HUES48 (cell line): ENCODE measurements around the gene RYR2.

Experiments
- H3K27ac ChIP-seq: one replicate; pipeline ENCODE4 v1.7.0; 2013; ENCODE audit warnings: low read depth, low read length, inconsistent platforms
- H3K27me3 ChIP-seq: 2 replicates; pipeline ENCODE4 v1.6.1; 2013; ENCODE audit warnings: mild to moderate bottlenecking, low read length; ENCODE audit not compliant: control insufficient read depth, insufficient read depth
- H3K36me3 ChIP-seq: 2 replicates; pipeline ENCODE4 v1.6.1; 2013; ENCODE audit warnings: low read length; ENCODE audit not compliant: control insufficient read depth, insufficient read depth
- H3K4me1 ChIP-seq: 2 replicates; pipeline ENCODE4 v1.6.1; 2013; ENCODE audit warnings: mild to moderate bottlenecking, low read length; ENCODE audit not compliant: control insufficient read depth, insufficient read depth
- H3K4me3 ChIP-seq: 2 replicates; pipeline ENCODE4 v1.5.1; 2013; ENCODE audit warnings: mild to moderate bottlenecking, low read depth, low read length
- H3K9ac ChIP-seq: 2 replicates; pipeline ENCODE4 v1.6.1; 2013; ENCODE audit warnings: mild to moderate bottlenecking, low read depth, low read length, moderate library complexity
- H3K9me3 ChIP-seq: 2 replicates; pipeline ENCODE4 v1.6.1; 2013; ENCODE audit warnings: low read length; ENCODE audit not compliant: control insufficient read depth, insufficient read depth

Gene RYR2

DNA sequence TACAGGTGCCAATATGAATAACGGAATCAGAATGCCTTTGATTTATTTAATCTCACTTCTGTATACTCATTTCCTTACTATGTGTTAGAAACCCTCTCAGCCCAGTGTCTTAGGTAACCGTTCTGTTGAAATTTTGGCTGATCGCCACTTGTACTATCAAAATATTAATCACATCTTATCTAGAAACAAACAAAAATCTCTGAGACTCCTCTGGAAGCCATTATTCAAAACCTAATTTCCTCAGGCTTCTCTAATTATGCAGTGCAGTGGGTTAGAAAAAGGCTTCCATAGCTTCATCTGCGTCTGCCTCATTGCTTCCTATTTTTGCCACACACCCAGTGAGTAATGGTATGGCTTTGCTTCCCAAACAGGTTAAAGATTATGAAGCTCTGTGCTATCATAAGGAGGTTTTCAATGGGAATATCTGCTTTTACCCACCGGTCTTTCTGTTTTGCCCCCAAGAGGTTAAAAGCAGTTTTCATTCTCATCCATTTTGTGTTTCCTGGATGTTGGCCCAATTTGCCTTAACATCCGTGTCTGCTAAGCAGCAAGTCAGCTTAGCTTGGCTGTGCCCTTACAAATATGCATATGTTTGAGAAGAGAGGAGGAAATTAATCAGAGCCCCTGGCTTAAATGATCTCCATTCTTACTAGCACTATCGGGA, 129.6 kb downstream of the RYR2 start:
- Histone ChIP-seq H3K9me3 (no peaks in the 10 kb centered on the region), H3K27me3 (no peaks in the 10 kb centered on the region), H3K9ac (no peak overlapping the region)

DNA sequence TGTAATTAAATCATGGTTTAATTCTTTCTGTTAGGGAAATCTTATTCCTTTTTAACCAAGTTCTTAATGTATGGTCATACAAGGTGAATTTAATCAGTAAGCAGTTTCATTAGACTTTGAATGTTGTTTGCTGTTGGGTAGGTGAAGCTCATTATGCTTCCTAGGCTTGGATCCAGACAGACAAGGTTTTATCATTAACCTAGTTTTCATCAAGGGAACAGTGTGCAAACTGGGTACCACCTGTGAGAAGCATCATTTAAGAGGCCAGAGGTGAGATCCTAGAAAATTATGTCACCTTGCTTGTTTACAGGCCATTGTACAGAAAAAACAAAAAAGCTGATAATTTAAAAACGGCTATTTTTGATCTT, 130.1 kb downstream of the RYR2 start:
- Histone ChIP-seq H3K36me3 (no peaks in the 10 kb centered on the region), H3K9ac (no peak overlapping the region), H3K4me1 (peaks cover 12% of the 10 kb centered on the region; the same call in 1 of the 2 replicates), H3K9me3 (no peaks in the 10 kb centered on the region), H3K4me3 (no peak overlapping the region), H3K27ac (no peak overlapping the region), H3K27me3 (no peaks in the 10 kb centered on the region)

More for the DNA sequence above, 129.6 kb downstream of the RYR2 start:
- H3K4me3 ChIP-seq = no peak overlapping the region
- H3K27ac ChIP-seq = no peak overlapping the region
- no peaks in the 10 kb centered on the region for H3K36me3 ChIP-seq
- peaks cover 12% of the 10 kb centered on the region; the same call in 1 of the 2 replicates for H3K4me1 ChIP-seq

GRCh38 chr1:237179503-237179902, 137.5 kb downstream of the RYR2 start:
- Histone ChIP-seq H3K9me3 (no peaks in the 10 kb centered on the region), H3K4me3 (no peak overlapping the region), H3K27ac (no peak overlapping the region), H3K36me3 (no peaks in the 10 kb centered on the region), H3K27me3 (no peaks in the 10 kb centered on the region), H3K9ac (no peak overlapping the region), H3K4me1 (peaks cover 21% of the 10 kb centered on the region)

DNA sequence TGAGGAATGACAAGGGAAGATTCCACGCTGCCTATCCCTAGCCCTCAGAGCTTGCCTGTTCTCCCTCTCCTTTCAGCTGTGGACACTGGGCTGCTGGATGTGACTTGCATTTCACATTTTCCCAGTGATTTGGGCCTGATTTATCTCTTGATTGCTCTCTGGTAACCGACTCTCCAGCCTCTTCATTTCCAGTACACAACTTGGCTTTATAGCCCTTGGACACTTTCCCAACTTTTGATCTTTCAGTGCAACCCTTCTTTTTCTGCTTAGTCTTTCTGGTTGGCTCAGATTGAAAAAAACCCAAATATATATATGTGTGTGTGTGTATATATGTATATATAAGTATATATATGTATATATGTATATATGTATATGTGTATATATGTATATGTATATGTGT, 138.3 kb downstream of the RYR2 start:
- Histone ChIP-seq H3K27ac (no peak overlapping the region), H3K4me3 (no peak overlapping the region), H3K36me3 (no peaks in the 10 kb centered on the region), H3K9ac (no peak overlapping the region), H3K9me3 (no peaks in the 10 kb centered on the region), H3K27me3 (no peaks in the 10 kb centered on the region), H3K4me1 (peaks cover 21% of the 10 kb centered on the region)

DNA sequence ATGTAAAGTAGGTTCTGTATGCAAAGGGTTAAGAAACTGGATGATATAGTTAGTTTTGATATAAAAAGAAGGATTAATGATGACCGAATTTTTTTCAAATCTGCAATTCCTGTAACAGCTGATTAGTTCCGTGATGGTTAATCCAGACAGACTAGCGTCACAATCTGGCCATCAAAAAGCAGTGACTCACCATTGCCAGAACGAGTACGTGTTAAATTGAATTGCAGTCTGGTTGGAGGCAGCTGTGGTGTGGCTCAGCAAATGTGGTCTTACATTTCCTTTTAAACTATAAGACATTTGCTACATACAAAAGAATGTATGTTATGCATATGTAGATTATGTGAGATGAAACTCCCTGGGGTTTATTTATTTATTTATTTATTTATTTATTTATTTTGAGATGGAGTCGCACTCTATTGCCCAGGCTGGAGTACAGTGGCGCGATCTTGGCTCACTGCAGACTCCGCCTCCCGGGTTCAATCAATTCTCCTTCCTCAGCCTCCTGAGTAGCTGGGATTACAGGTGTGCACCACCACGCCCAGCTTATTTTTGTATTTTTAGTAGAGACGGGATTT, 139.8 kb downstream of the RYR2 start:
- H3K27me3 ChIP-seq = no peaks in the 10 kb centered on the region
- no peaks in the 10 kb centered on the region for H3K36me3 ChIP-seq
- no peak overlapping the region for H3K27ac ChIP-seq
- no peaks in the 10 kb centered on the region for H3K9me3 ChIP-seq
- peaks cover 24% of the 10 kb centered on the region for H3K4me1 ChIP-seq
- no peak overlapping the region for H3K9ac ChIP-seq
- H3K4me3 ChIP-seq = no peak overlapping the region

DNA sequence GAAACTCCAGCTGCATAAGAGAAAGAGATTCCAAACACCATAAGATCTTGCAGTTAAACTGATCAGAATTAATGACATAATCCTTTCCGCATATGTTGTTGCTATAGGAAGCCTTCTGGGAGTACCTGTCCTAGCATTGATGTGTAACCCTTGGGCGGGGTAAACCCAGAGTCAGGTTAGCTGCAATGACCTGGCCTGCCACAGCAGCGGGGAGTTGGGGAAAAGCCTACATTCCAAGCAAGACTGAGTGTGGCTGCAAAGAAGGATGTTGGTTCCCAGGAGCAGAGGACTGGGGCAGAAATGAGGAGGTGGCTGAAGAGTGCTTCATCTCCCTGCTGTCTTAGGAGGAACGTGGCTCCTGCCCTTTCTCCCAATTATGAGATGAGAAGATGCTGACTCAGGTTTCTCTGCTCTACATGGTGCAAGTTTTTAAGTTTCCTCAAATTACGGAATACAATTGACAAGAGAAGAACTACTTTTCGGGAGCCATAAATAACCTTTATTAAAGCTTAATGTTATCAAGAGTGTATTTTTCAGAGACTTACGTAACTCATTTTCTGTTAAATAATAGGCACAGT, 142.1 kb downstream of the RYR2 start:
- no peaks in the 10 kb centered on the region for H3K27me3 ChIP-seq
- H3K27ac ChIP-seq = no peak overlapping the region
- peaks cover 24% of the 10 kb centered on the region for H3K4me1 ChIP-seq
- no peaks in the 10 kb centered on the region for H3K36me3 ChIP-seq
- H3K9me3 ChIP-seq = no peaks in the 10 kb centered on the region
- H3K9ac ChIP-seq = no peak overlapping the region
- no peak overlapping the region for H3K4me3 ChIP-seq

- Histone ChIP-seq H3K27me3 (no peaks in the 10 kb centered on the region), H3K36me3 (no peaks in the 10 kb centered on the region), H3K9me3 (no peaks in the 10 kb centered on the region), H3K9ac (no peak overlapping the region), H3K4me1 (peaks cover 24% of the 10 kb centered on the region), H3K4me3 (no peak overlapping the region), H3K27ac (no peak overlapping the region)
Measured at GRCh38 chr1:237186675-237187074, 144.7 kb downstream of the RYR2 start.

GRCh38 chr1:237187842-237188241, 145.9 kb downstream of the RYR2 start:
- Histone ChIP-seq H3K36me3 (no peaks in the 10 kb centered on the region), H3K4me1 (peaks cover 24% of the 10 kb centered on the region), H3K9me3 (no peaks in the 10 kb centered on the region), H3K27ac (no peak overlapping the region), H3K4me3 (no peak overlapping the region), H3K9ac (no peak overlapping the region), H3K27me3 (no peaks in the 10 kb centered on the region)

GRCh38 chr1:237191403-237191802, 149.4 kb downstream of the RYR2 start:
- Histone ChIP-seq H3K4me3 (no peak overlapping the region), H3K9ac (no peak overlapping the region), H3K4me1 (peaks cover 5% of the 10 kb centered on the region), H3K36me3 (no peaks in the 10 kb centered on the region), H3K27me3 (no peaks in the 10 kb centered on the region), H3K9me3 (no peaks in the 10 kb centered on the region), H3K27ac (no peak overlapping the region)

DNA sequence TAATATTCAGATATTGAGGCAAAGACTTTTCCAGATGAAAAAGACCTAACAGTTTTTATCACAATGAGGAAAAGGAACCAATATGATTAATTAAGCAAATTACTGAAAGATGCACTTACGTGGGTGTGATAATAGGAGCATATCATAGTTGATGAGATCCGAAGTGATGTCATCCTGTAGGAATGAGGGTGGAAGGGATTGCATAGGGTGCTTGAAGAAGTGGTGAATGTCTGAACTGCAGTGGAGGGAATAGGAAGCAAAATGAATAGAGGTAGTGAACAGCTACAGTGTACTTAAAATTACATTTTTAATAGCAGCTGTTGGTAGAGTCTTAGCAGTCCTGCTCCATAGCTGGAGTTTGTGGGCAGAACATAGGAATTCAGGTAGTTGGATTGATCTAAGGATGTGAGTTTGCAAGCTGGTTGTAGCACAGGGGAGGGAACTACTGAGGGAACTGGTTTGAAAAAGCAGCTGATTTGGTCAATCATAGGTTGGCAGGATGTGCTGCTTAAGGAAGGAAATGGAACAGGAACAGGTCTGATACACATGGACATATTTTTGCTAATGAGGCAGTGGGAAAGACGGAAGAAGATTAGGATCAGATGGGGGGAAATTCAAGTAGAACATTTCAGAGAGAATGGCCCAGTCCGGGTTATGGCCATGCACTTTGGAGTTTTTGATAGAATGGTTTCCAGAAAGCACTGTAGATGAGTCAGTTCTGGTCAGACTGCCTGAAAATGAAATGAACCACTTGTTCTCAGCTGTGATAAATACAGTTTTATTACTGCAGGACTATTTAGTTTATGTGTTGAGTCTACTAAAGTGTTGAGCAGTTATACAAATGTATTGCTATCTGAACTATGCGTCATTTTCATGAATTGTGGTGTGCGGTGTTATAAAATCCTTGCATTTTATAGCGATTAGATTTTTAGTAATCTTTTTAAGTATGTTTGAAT, 155.8 kb downstream of the RYR2 start:
- Histone ChIP-seq H3K4me3 (no peak overlapping the region; the same call in 1 of the 2 replicates), H3K4me1 (peaks cover 18% of the 10 kb centered on the region), H3K9ac (peak overlapping the region; percentile 35; the same call in 1 of the 2 replicates), H3K27ac (peak overlapping the region; percentile 61), H3K9me3 (no peaks in the 10 kb centered on the region), H3K27me3 (no peaks in the 10 kb centered on the region), H3K36me3 (no peaks in the 10 kb centered on the region)
